Fibroblast of lung (primary cell): ENCODE data around the gene NOB1. TPM values are rescaled to one million over a fixed set of nuclear protein-coding genes. Genes with fewer than 3 reads are reported as not detected.

ENCODE experiments used
- DNase-seq, 2 donors: peaks; one replicate each; pipeline versions ENCODE4 v3.0.0 to v3.0.0-alpha.2; 2010; ENCODE audit warnings: low read depth in 2 of 2
- H2AFZ ChIP-seq: 2 replicates; pipeline ENCODE4 v1.5.1; 2012; ENCODE audit warnings: low read length, control low read depth, inconsistent platforms
- H3K27ac ChIP-seq: 2 replicates; pipeline ENCODE4 v1.5.1; 2011; ENCODE audit warnings: low read length, control low read depth; ENCODE audit not compliant: insufficient read depth
- H3K27me3 ChIP-seq: 2 replicates; pipeline ENCODE4 v1.5.1; 2011; ENCODE audit warnings: mild to moderate bottlenecking, low read length; ENCODE audit not compliant: control insufficient read depth, insufficient read depth
- H3K36me3 ChIP-seq: 2 replicates; pipeline ENCODE4 v1.5.1; 2011; ENCODE audit warnings: low read length; ENCODE audit not compliant: control insufficient read depth, insufficient read depth
- H3K4me1 ChIP-seq: 2 replicates; pipeline ENCODE4 v1.5.1; 2011; ENCODE audit warnings: low read length; ENCODE audit not compliant: control insufficient read depth, insufficient read depth; ENCODE audit errors: extremely low read depth
- H3K4me2 ChIP-seq: 2 replicates; pipeline ENCODE4 v1.5.1; 2011; ENCODE audit warnings: low read length, control low read depth; ENCODE audit not compliant: insufficient read depth; ENCODE audit errors: extremely low read depth
- H3K4me3 ChIP-seq, 4 experiments: fragments of 200-600 bp in 1 of 4; sonication (generic) in 1 of 4; replicated peaks in 1 of 4; 2 replicates each; pipeline ENCODE4 v1.5.1; 2011 to 2016; ENCODE audit warnings: low read length in 4 of 4, low read depth in 3 of 4, mild to moderate bottlenecking in 3 of 4, control low read depth in 2 of 4, inconsistent platforms in 1 of 4, mixed read lengths in 1 of 4; ENCODE audit not compliant: insufficient read depth in 1 of 4; ENCODE audit errors: control extremely low read depth in 1 of 4
- H3K79me2 ChIP-seq: 2 replicates; pipeline ENCODE4 v1.5.1; 2012; ENCODE audit warnings: mild to moderate bottlenecking, low read length, inconsistent platforms; ENCODE audit not compliant: control insufficient read depth, insufficient read depth
- H3K9ac ChIP-seq: 2 replicates; pipeline ENCODE4 v1.5.1; 2011; ENCODE audit warnings: mild to moderate bottlenecking, low read length, control low read depth; ENCODE audit not compliant: insufficient read depth
- H3K9me3 ChIP-seq: 2 replicates; pipeline ENCODE4 v1.5.1; 2012; ENCODE audit warnings: low read depth, low read length; ENCODE audit not compliant: control insufficient read depth, insufficient read depth
- H4K20me1 ChIP-seq: 2 replicates; pipeline ENCODE4 v1.5.1; 2011; ENCODE audit warnings: low read length; ENCODE audit not compliant: control insufficient read depth, insufficient read depth; ENCODE audit errors: extremely low read depth
- CTCF ChIP-seq, 2 donors: IDR thresholded peaks in 1 of 2; conservative IDR thresholded peaks in 1 of 2; 1 replicate in 1 of 2; 2 replicates in 1 of 2; pipeline ENCODE4 v1.5.1; 2011 to 2012; ENCODE audit warnings: low read length in 2 of 2, control low read depth in 1 of 2, inconsistent platforms in 1 of 2, low read depth in 1 of 2, mild to moderate bottlenecking in 1 of 2
- EZH2 ChIP-seq: IDR thresholded peaks from 2 replicates; pipeline ENCODE4 v1.5.1; 2012; ENCODE audit warnings: low read length, control low read depth, mild to moderate bottlenecking; ENCODE audit errors: missing control alignments
- polyA plus RNA-seq, 2 donors: library from polyadenylated mRNA; depleted of rRNA in 1 of 2; stranded (reverse) in 1 of 2; unstranded in 1 of 2; fragments of >200 nt; gene quantifications; 2 replicates each; pipeline ENCODE4 v1.2.1, GENCODE V29; 2011 to 2012; ENCODE audit warnings: missing spikeins in 1 of 2
- total RNA-seq: library from RNA; depleted of rRNA; stranded (reverse); fragments of >200 nt; gene quantifications from 2 replicates; pipeline ENCODE4 v1.2.1, GENCODE V29; 2014

Gene NOB1
- total and polyA plus RNA-seq, 2 donors (not counting 1 experiment from before 2014, with no cell fraction given): 25.1 to 45.0 TPM

- H3K79me2 ChIP-seq: peaks cover 2% of the 10 kb centered on the region
- no peak overlapping the region for H3K9ac ChIP-seq
- H3K27me3 ChIP-seq: no peaks in the 10 kb centered on the region
- no peak overlapping the region for H3K4me3 ChIP-seq
- TF ChIP-seq CTCF (conservative IDR thresholded peaks at IDR 0.05 in 1 of 2, IDR thresholded peaks at IDR 0.05 in 1 of 2; ENCODE audit: low read depth in 1 of 2, low read length in 2 of 2): no peak
- no peak for TF ChIP-seq EZH2
- peaks cover 51% of the 10 kb centered on the region for H3K36me3 ChIP-seq
- no peaks in the 10 kb centered on the region for H4K20me1 ChIP-seq
- H3K9me3 ChIP-seq: no peaks in the 10 kb centered on the region
- H3K27ac ChIP-seq: no peak overlapping the region
- H3K4me1 ChIP-seq: no peaks in the 10 kb centered on the region
- DNase-seq: no peak
- no peak overlapping the region for H2AFZ ChIP-seq
- H3K4me2 ChIP-seq: no peak overlapping the region
Observed at GRCh38 chr16:69744363-69745231, 10.1 kb downstream of the NOB1 start.

GRCh38 chr16:69741951-69742904, 12.5 kb downstream of the NOB1 start:
- Histone ChIP-seq H3K79me2 (peaks cover 2% of the 10 kb centered on the region), H3K9me3 (no peaks in the 10 kb centered on the region), H3K27ac (no peak overlapping the region), H3K4me2 (no peak overlapping the region), H3K9ac (no peak overlapping the region), H3K4me1 (no peaks in the 10 kb centered on the region), H4K20me1 (no peaks in the 10 kb centered on the region), H2AFZ (no peak overlapping the region), H3K27me3 (no peaks in the 10 kb centered on the region), H3K4me3 (no peak overlapping the region), H3K36me3 (peaks cover 38% of the 10 kb centered on the region)
- DNase-seq: peak; percentile 21 to 53
- TF ChIP-seq CTCF (conservative IDR thresholded peaks at IDR 0.05 in 1 of 2, IDR thresholded peaks at IDR 0.05 in 1 of 2; ENCODE audit: low read depth in 1 of 2, low read length in 2 of 2) (no peak), EZH2 (no peak)

GRCh38 chr16:69741519-69741918, 13.2 kb downstream of the NOB1 start:
- Histone ChIP-seq H3K27me3 (no peaks in the 10 kb centered on the region), H2AFZ (no peak overlapping the region), H3K9ac (no peak overlapping the region), H3K36me3 (peaks cover 38% of the 10 kb centered on the region), H4K20me1 (no peaks in the 10 kb centered on the region), H3K9me3 (no peaks in the 10 kb centered on the region), H3K4me1 (no peaks in the 10 kb centered on the region), H3K79me2 (peaks cover 2% of the 10 kb centered on the region), H3K4me3 (no peak overlapping the region), H3K4me2 (no peak overlapping the region), H3K27ac (no peak overlapping the region)
- DNase-seq: peak; percentile 13 to 48
- TF ChIP-seq CTCF (conservative IDR thresholded peaks at IDR 0.05 in 1 of 2, IDR thresholded peaks at IDR 0.05 in 1 of 2; ENCODE audit: low read depth in 1 of 2, low read length in 2 of 2): no peak
